Thoracic aorta (tissue), 2 donors: ENCODE results near the gene KRT6C. TPM values are rescaled to one million over a fixed set of nuclear protein-coding genes. Genes with fewer than 3 reads are reported as not detected.

Source experiments
- ATAC-seq: fragments of 150-250 bp; one replicate; pipeline ENCODE4 v1.8.0; 2017; ENCODE audit warnings: low read depth; ENCODE audit not compliant: insufficient number of reproducible peaks, low FRiP score
- DNase-seq: peaks from one replicate; pipeline ENCODE4 v3.0.0-alpha.2; 2020; ENCODE audit warnings: low spot score
- H3K27ac ChIP-seq, 2 donors: fragments of 200-600 bp; sonication (generic); 1 replicate in 1 of 2; 2 replicates in 1 of 2; pipeline ENCODE4 v1.5.1; 2016; ENCODE audit warnings: mild to moderate bottlenecking in 2 of 2, moderate library complexity in 2 of 2
- H3K27me3 ChIP-seq: fragments of 200-600 bp; sonication (generic); replicated peaks from 2 replicates; pipeline ENCODE4 v1.6.0; 2016; ENCODE audit warnings: mild to moderate bottlenecking; ENCODE audit not compliant: insufficient read depth
- H3K36me3 ChIP-seq: fragments of 200-600 bp; sonication (generic); one replicate; pipeline ENCODE4 v1.5.1; 2016
- H3K4me1 ChIP-seq, 2 donors: fragments of 200-600 bp; sonication (generic); 1 replicate in 1 of 2; 2 replicates in 1 of 2; pipeline versions ENCODE4 v1.5.1 to v1.6.0; 2016; ENCODE audit warnings: low read depth in 2 of 2, mild to moderate bottlenecking in 1 of 2; ENCODE audit not compliant: control insufficient read depth in 1 of 2
- H3K4me3 ChIP-seq: fragments of 200-600 bp; sonication (generic); 2 replicates; pipeline ENCODE4 v1.5.1; 2016; ENCODE audit warnings: mild to moderate bottlenecking
- H3K9me3 ChIP-seq: fragments of 200-600 bp; sonication (generic); 2 replicates; pipeline ENCODE4 v1.5.1; 2016
- CTCF ChIP-seq: fragments of 200-600 bp; sonication (generic); IDR thresholded peaks from one replicate; pipeline ENCODE4 v1.5.1; 2019; ENCODE audit warnings: antibody characterized with exemption
- total RNA-seq, 2 donors: library from RNA; depleted of rRNA; stranded (reverse); fragments of >200 nt; gene quantifications; one replicate each; pipeline versions ENCODE4 v1.1.0 to v1.2.3, GENCODE V29; 2016

KRT6C gene
- total RNA-seq, 2 donors from 2014 or later = not detected

GRCh38 chr12:52469853-52470252 is 3.8 kb downstream of the KRT6C start:
- no peak for TF ChIP-seq CTCF
- Histone ChIP-seq H3K27me3 (no peaks in the 10 kb centered on the region), H3K36me3 (no peaks in the 10 kb centered on the region), H3K4me1 (no peaks in the 10 kb centered on the region), H3K27ac (no peak overlapping the region), H3K9me3 (no peaks in the 10 kb centered on the region), H3K4me3 (no peak overlapping the region)
- DNase-seq = no peak
- no peak for ATAC-seq

GRCh38 chr12:52464897-52465296 is 8.7 kb downstream of the KRT6C start:
- Histone ChIP-seq H3K4me1 (no peaks in the 10 kb centered on the region), H3K27me3 (no peaks in the 10 kb centered on the region), H3K9me3 (no peaks in the 10 kb centered on the region), H3K27ac (no peak overlapping the region), H3K36me3 (no peaks in the 10 kb centered on the region), H3K4me3 (no peak overlapping the region)
- no peak for DNase-seq
- no peak for TF ChIP-seq CTCF
- no peak for ATAC-seq

- H3K9me3 ChIP-seq = no peaks in the 10 kb centered on the region
- H3K27ac ChIP-seq = no peak overlapping the region
- no peaks in the 10 kb centered on the region for H3K4me1 ChIP-seq
- no peak for ATAC-seq
- no peaks in the 10 kb centered on the region for H3K36me3 ChIP-seq
- H3K27me3 ChIP-seq = no peaks in the 10 kb centered on the region
- DNase-seq = no peak
- H3K4me3 ChIP-seq = no peak overlapping the region
- no peak for TF ChIP-seq CTCF
These were observed 11.9 kb downstream of the KRT6C start for GRCh38 chr12:52461693-52462092.

- Histone ChIP-seq H3K4me3 (no peak overlapping the region), H3K27ac (no peak overlapping the region), H3K9me3 (no peaks in the 10 kb centered on the region), H3K4me1 (no peaks in the 10 kb centered on the region), H3K27me3 (no peaks in the 10 kb centered on the region), H3K36me3 (no peaks in the 10 kb centered on the region)
- no peak for DNase-seq
- no peak for ATAC-seq
- no peak for TF ChIP-seq CTCF
These were observed 14.7 kb downstream of the KRT6C start for GRCh38 chr12:52458861-52459260.

- Histone ChIP-seq H3K36me3 (no peaks in the 10 kb centered on the region), H3K4me1 (no peaks in the 10 kb centered on the region), H3K27ac (no peak overlapping the region), H3K4me3 (no peak overlapping the region), H3K9me3 (no peaks in the 10 kb centered on the region), H3K27me3 (no peaks in the 10 kb centered on the region)
- no peak for TF ChIP-seq CTCF
- ATAC-seq = no peak
- no peak for DNase-seq
These were observed 17.8 kb downstream of the KRT6C start for GRCh38 chr12:52455821-52456220.
